ENCODE measurements around the gene SLC5A7.

The SLC5A7 gene

GRCh38 chr2:107992069-107992468 lies 5.7 kb downstream of the SLC5A7 start:
- Histone ChIP-seq H3K4me1 (ENCODE audit: control extremely low read depth in 1 of 4, control insufficient read depth in 4 of 4, insufficient read depth in 4 of 4, low read length in 3 of 4) (no peaks in the 10 kb centered on the region), H3K27ac (ENCODE audit: insufficient read depth in 1 of 2, low read depth in 1 of 2, low read length in 2 of 2, poor library complexity in 1 of 2, severe bottlenecking in 2 of 2) (no peak overlapping the region), H3K4me3 (ENCODE audit: control insufficient read depth in 1 of 7, extremely low read depth in 1 of 7, insufficient read depth in 4 of 7, low read depth in 2 of 7, low read length in 6 of 7) (no peak overlapping the region), H3K9me3 (ENCODE audit: control extremely low read depth in 1 of 5, control insufficient read depth in 4 of 5, insufficient read depth in 2 of 5, low read depth in 1 of 5, low read length in 4 of 5) (no peaks in the 10 kb centered on the region), H3K36me3 (ENCODE audit: control insufficient read depth in 4 of 4, insufficient read depth in 4 of 4, low read length in 3 of 4) (no peaks in the 10 kb centered on the region), H3K27me3 (replicated peaks in 2 of 5; ENCODE audit: control insufficient read depth in 4 of 5, insufficient read depth in 5 of 5, low read length in 4 of 5) (peaks cover 2 to 26% (median 10%) of the 10 kb centered on the region in 5 experiments)
- CTCF ChIA-PET, result no interaction called here
- WGBS (ENCODE audit: insufficient coverage), result 83% methylated on average over 1 of the region's 1 CpG
- POLR2A ChIA-PET, result no interaction called here
- no peak for DNase-seq

- POLR2A ChIA-PET, result no interaction called here
- CTCF ChIA-PET, result no interaction called here
- DNase-seq, result no peak
- no peaks in the 10 kb centered on the region for H3K36me3 ChIP-seq (ENCODE audit: control insufficient read depth in 4 of 4, insufficient read depth in 4 of 4, low read length in 3 of 4)
- no peak overlapping the region for H3K27ac ChIP-seq (ENCODE audit: insufficient read depth in 1 of 2, low read depth in 1 of 2, low read length in 2 of 2, poor library complexity in 1 of 2, severe bottlenecking in 2 of 2)
- no CpG with 5 or more reads among the region's 2 CpGs for WGBS (ENCODE audit: insufficient coverage)
- no peaks in the 10 kb centered on the region for H3K9me3 ChIP-seq (ENCODE audit: control extremely low read depth in 1 of 5, control insufficient read depth in 4 of 5, insufficient read depth in 2 of 5, low read depth in 1 of 5, low read length in 4 of 5)
- no peak overlapping the region for H3K4me3 ChIP-seq (ENCODE audit: control insufficient read depth in 1 of 7, extremely low read depth in 1 of 7, insufficient read depth in 4 of 7, low read depth in 2 of 7, low read length in 6 of 7)
- no peaks in the 10 kb centered on the region for H3K4me1 ChIP-seq (ENCODE audit: control extremely low read depth in 1 of 4, control insufficient read depth in 4 of 4, insufficient read depth in 4 of 4, low read length in 3 of 4)
- peaks cover 0 to 2% (median 0%) of the 10 kb centered on the region in 5 experiments for H3K27me3 ChIP-seq (replicated peaks in 2 of 5; ENCODE audit: control insufficient read depth in 4 of 5, insufficient read depth in 5 of 5, low read length in 4 of 5)
Measured at GRCh38 chr2:107999158-107999557, 12.8 kb downstream of the SLC5A7 start.

DNA sequence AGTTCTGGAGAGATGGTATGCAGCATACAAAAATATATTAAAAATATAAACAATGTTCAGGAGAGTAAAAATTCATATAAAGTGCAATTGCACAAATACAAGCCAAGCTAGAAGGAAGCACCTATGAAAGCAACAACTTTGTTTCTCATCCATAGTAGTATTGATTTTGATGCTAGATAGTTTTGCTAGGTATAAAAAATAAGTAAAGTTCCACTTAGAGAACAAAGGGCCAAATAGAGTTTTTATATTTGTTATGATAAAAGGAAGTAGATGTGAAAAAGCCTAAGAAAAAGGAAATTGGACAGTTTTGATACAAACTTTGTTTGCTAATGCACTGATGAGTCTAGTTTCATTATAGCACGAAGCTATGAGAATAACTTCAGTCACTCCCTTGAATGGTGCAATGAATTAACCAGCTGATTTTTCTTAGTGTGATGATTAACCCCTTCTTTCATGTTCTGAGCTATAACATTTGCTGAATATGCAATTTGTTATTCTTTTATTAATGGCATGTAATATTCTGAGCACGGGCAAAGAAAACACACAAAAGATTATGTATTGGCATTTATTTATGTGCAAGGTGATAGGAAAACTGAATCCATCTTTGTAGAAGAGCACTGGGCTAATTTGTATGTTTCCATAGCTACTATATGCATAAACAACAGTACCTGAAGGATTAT lies 24.7 kb downstream of the SLC5A7 start:
- ChIA-PET POLR2A (no interaction called here), CTCF (no interaction called here)
- H3K36me3 ChIP-seq (ENCODE audit: control insufficient read depth in 4 of 4, insufficient read depth in 4 of 4, low read length in 3 of 4), result no peaks in the 10 kb centered on the region
- peaks cover 0 to 16% (median 0%) of the 10 kb centered on the region in 5 experiments for H3K9me3 ChIP-seq (ENCODE audit: control extremely low read depth in 1 of 5, control insufficient read depth in 4 of 5, insufficient read depth in 2 of 5, low read depth in 1 of 5, low read length in 4 of 5)
- no peaks in the 10 kb centered on the region for H3K4me1 ChIP-seq (ENCODE audit: control extremely low read depth in 1 of 4, control insufficient read depth in 4 of 4, insufficient read depth in 4 of 4, low read length in 3 of 4)
- no peaks in the 10 kb centered on the region for H3K27me3 ChIP-seq (replicated peaks in 2 of 5; ENCODE audit: control insufficient read depth in 4 of 5, insufficient read depth in 5 of 5, low read length in 4 of 5)
- H3K27ac ChIP-seq (ENCODE audit: insufficient read depth in 1 of 2, low read depth in 1 of 2, low read length in 2 of 2, poor library complexity in 1 of 2, severe bottlenecking in 2 of 2), result no peak overlapping the region
- no peak for DNase-seq
- H3K4me3 ChIP-seq (ENCODE audit: control insufficient read depth in 1 of 7, extremely low read depth in 1 of 7, insufficient read depth in 4 of 7, low read depth in 2 of 7, low read length in 6 of 7), result no peak overlapping the region
- WGBS (ENCODE audit: insufficient coverage), result 100% methylated on average over 1 of the region's 2 CpGs

- H3K36me3 ChIP-seq (ENCODE audit: control insufficient read depth in 4 of 4, insufficient read depth in 4 of 4, low read length in 3 of 4), result no peaks in the 10 kb centered on the region
- WGBS (ENCODE audit: insufficient coverage), result no CpG with 5 or more reads among the region's 1 CpG
- DNase-seq, result no peak
- H3K4me1 ChIP-seq (ENCODE audit: control extremely low read depth in 1 of 4, control insufficient read depth in 4 of 4, insufficient read depth in 4 of 4, low read length in 3 of 4), result no peaks in the 10 kb centered on the region
- no peaks in the 10 kb centered on the region for H3K27me3 ChIP-seq (replicated peaks in 2 of 5; ENCODE audit: control insufficient read depth in 4 of 5, insufficient read depth in 5 of 5, low read length in 4 of 5)
- POLR2A ChIA-PET, result no interaction called here
- H3K27ac ChIP-seq (ENCODE audit: insufficient read depth in 1 of 2, low read depth in 1 of 2, low read length in 2 of 2, poor library complexity in 1 of 2, severe bottlenecking in 2 of 2), result no peak overlapping the region
- CTCF ChIA-PET, result no interaction called here
- peaks cover 0 to 16% (median 0%) of the 10 kb centered on the region in 5 experiments for H3K9me3 ChIP-seq (ENCODE audit: control extremely low read depth in 1 of 5, control insufficient read depth in 4 of 5, insufficient read depth in 2 of 5, low read depth in 1 of 5, low read length in 4 of 5)
- no peak overlapping the region for H3K4me3 ChIP-seq (ENCODE audit: control insufficient read depth in 1 of 7, extremely low read depth in 1 of 7, insufficient read depth in 4 of 7, low read depth in 2 of 7, low read length in 6 of 7)
Measured at GRCh38 chr2:108013305-108013704, 27.0 kb downstream of the SLC5A7 start.

DNA sequence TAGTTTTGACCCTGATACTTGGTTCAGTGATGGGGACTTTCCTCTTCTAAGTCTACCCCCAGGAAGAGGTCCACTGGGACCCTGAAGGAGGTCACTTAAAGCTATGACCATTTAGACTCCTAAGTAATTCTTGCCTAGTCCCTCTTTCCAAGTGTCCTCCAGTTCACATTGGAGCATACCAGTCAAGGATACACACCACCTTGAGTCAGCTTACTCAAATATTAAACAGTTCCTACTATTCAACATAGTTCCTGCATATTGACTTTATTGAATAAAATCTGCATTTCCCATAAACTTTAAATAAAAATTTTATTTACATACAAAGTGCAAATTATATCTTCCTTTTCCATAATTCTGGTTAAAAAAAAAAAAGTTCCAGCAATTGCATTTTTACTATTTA lies 36.3 kb downstream of the SLC5A7 start:
- H3K4me1 ChIP-seq (ENCODE audit: control extremely low read depth in 1 of 4, control insufficient read depth in 4 of 4, insufficient read depth in 4 of 4, low read length in 3 of 4), result no peaks in the 10 kb centered on the region
- H3K4me3 ChIP-seq (ENCODE audit: control insufficient read depth in 1 of 7, extremely low read depth in 1 of 7, insufficient read depth in 4 of 7, low read depth in 2 of 7, low read length in 6 of 7), result no peak overlapping the region
- H3K27me3 ChIP-seq (replicated peaks in 2 of 5; ENCODE audit: control insufficient read depth in 4 of 5, insufficient read depth in 5 of 5, low read length in 4 of 5), result no peaks in the 10 kb centered on the region
- H3K27ac ChIP-seq (ENCODE audit: insufficient read depth in 1 of 2, low read depth in 1 of 2, low read length in 2 of 2, poor library complexity in 1 of 2, severe bottlenecking in 2 of 2), result no peak overlapping the region
- CTCF ChIA-PET, result no interaction called here
- H3K36me3 ChIP-seq (ENCODE audit: control insufficient read depth in 4 of 4, insufficient read depth in 4 of 4, low read length in 3 of 4), result no peaks in the 10 kb centered on the region
- DNase-seq, result no peak
- POLR2A ChIA-PET, result no interaction called here
- no peaks in the 10 kb centered on the region for H3K9me3 ChIP-seq (ENCODE audit: control extremely low read depth in 1 of 5, control insufficient read depth in 4 of 5, insufficient read depth in 2 of 5, low read depth in 1 of 5, low read length in 4 of 5)

GRCh38 chr2:108023776-108024175 lies 37.5 kb downstream of the SLC5A7 start:
- H3K36me3 ChIP-seq (ENCODE audit: control insufficient read depth in 4 of 4, insufficient read depth in 4 of 4, low read length in 3 of 4), result no peaks in the 10 kb centered on the region
- H3K27me3 ChIP-seq (replicated peaks in 2 of 5; ENCODE audit: control insufficient read depth in 4 of 5, insufficient read depth in 5 of 5, low read length in 4 of 5), result no peaks in the 10 kb centered on the region
- POLR2A ChIA-PET, result no interaction called here
- WGBS (ENCODE audit: insufficient coverage), result 94% methylated on average over 3 of the region's 4 CpGs
- no peak overlapping the region for H3K4me3 ChIP-seq (ENCODE audit: control insufficient read depth in 1 of 7, extremely low read depth in 1 of 7, insufficient read depth in 4 of 7, low read depth in 2 of 7, low read length in 6 of 7)
- H3K27ac ChIP-seq (ENCODE audit: insufficient read depth in 1 of 2, low read depth in 1 of 2, low read length in 2 of 2, poor library complexity in 1 of 2, severe bottlenecking in 2 of 2), result no peak overlapping the region
- H3K4me1 ChIP-seq (ENCODE audit: control extremely low read depth in 1 of 4, control insufficient read depth in 4 of 4, insufficient read depth in 4 of 4, low read length in 3 of 4), result no peaks in the 10 kb centered on the region
- CTCF ChIA-PET, result no interaction called here
- DNase-seq, result no peak
- no peaks in the 10 kb centered on the region for H3K9me3 ChIP-seq (ENCODE audit: control extremely low read depth in 1 of 5, control insufficient read depth in 4 of 5, insufficient read depth in 2 of 5, low read depth in 1 of 5, low read length in 4 of 5)

DNA sequence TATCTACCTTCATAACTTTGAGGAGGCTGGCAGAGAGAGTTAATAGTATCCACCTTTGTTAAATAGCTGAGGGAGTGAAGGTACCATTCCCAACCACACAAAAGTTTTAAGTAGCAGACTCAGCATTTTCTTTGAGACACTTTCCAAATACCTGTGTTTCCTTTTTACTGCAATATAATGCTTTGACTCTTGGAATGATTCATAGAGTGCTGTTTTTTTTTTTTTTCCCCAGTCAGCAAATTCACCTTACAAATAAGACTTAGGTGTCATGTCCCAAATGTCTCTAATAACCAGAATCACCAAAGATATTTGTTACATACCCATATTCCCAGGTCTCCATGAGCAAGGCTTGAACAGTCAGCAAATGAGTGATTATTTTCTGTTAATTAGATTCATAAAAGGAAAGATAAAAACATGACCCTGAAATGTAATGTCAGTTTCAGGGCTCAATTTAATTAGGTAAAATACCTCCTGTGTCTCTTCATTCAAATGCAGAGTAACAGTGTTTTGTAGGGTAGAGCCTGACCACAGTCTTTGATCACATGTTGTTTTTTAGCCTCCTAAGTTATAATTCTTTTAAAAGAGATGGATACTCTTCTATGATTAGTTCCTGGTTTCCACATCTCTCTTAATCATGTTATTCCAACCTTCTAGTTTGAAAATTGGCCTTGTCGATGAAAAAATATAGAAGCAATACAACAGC lies 39.9 kb downstream of the SLC5A7 start:
- no peaks in the 10 kb centered on the region for H3K27me3 ChIP-seq (replicated peaks in 2 of 5; ENCODE audit: control insufficient read depth in 4 of 5, insufficient read depth in 5 of 5, low read length in 4 of 5)
- H3K27ac ChIP-seq (ENCODE audit: insufficient read depth in 1 of 2, low read depth in 1 of 2, low read length in 2 of 2, poor library complexity in 1 of 2, severe bottlenecking in 2 of 2), result no peak overlapping the region
- POLR2A ChIA-PET, result no interaction called here
- DNase-seq, result no peak
- H3K4me3 ChIP-seq (ENCODE audit: control insufficient read depth in 1 of 7, extremely low read depth in 1 of 7, insufficient read depth in 4 of 7, low read depth in 2 of 7, low read length in 6 of 7), result no peak overlapping the region
- no peaks in the 10 kb centered on the region for H3K4me1 ChIP-seq (ENCODE audit: control extremely low read depth in 1 of 4, control insufficient read depth in 4 of 4, insufficient read depth in 4 of 4, low read length in 3 of 4)
- H3K36me3 ChIP-seq (ENCODE audit: control insufficient read depth in 4 of 4, insufficient read depth in 4 of 4, low read length in 3 of 4), result no peaks in the 10 kb centered on the region
- H3K9me3 ChIP-seq (ENCODE audit: control extremely low read depth in 1 of 5, control insufficient read depth in 4 of 5, insufficient read depth in 2 of 5, low read depth in 1 of 5, low read length in 4 of 5), result peaks cover 0 to 4% (median 0%) of the 10 kb centered on the region in 5 experiments
- no CpG with 5 or more reads among the region's 1 CpG for whole genome bisulfite sequencing (ENCODE audit: insufficient coverage)
- CTCF ChIA-PET, result no interaction called here

Measured in common myeloid progenitor, CD34-positive (primary cell).